HG03460 (cell line): ENCODE data around the gene CCDC68.
"Not testable (repeated sequence)": the region's sequence is repeated elsewhere in the genome, so short reads cannot be mapped to it uniquely, and the experiment has no call there.

Experiments used
- ATAC-seq: cut with Tn5 transposase; IDR thresholded peaks from one replicate; pipeline ENCODE4 v1.9.1; 2021; ENCODE audit not compliant: unreplicated experiment

Gene CCDC68

GRCh38 chr18:54958704-54959625, at the start of gene CCDC68:
CCDC68 (minus strand) TSS chr18:54959461; CDS start chr18:54942791, 16,670 bp downstream.
- no peak for ATAC-seq

GRCh38 chr18:55007602-55008001, 48.3 kb upstream of the CCDC68 start:
- no peak for ATAC-seq

DNA sequence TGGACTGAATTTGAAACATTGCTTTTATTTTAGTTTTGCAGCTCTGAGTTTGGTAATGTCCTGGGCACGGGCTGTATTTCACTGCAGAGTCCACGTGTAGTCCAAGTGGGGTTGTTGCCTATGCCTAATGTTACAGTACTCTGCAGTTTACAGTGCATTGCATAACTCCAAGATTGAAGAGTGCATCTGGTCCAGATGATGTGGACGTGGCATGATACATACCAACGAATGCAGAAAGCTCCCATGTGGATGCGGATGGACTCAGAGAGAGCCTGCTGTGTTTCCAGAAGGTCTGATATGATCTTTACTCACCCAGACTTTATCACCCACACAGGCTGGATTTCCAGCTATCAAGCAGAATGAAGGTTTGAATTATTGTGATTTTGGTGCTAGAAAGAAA, 44.4 kb upstream of the CCDC68 start:
- no peak for ATAC-seq

DNA sequence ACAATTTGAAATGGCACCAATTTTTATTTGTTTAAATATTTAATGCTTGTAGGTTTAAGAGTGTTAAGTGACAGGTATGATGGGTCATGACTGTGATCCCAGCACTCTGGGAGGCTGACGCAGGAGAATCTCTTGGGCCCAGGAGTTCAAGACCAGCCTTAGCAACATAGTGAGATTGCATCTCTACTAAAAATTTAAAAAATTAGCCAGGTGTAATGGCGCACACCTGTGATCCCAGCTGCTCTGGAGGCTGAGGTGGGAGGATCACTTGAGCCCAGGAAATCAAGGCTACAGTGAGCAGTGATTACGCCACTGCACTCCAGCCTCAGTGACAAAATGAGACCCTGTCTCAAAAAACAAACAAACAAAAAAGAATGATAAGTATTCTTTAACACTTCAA, 43.0 kb upstream of the CCDC68 start:
- no peak for ATAC-seq

DNA sequence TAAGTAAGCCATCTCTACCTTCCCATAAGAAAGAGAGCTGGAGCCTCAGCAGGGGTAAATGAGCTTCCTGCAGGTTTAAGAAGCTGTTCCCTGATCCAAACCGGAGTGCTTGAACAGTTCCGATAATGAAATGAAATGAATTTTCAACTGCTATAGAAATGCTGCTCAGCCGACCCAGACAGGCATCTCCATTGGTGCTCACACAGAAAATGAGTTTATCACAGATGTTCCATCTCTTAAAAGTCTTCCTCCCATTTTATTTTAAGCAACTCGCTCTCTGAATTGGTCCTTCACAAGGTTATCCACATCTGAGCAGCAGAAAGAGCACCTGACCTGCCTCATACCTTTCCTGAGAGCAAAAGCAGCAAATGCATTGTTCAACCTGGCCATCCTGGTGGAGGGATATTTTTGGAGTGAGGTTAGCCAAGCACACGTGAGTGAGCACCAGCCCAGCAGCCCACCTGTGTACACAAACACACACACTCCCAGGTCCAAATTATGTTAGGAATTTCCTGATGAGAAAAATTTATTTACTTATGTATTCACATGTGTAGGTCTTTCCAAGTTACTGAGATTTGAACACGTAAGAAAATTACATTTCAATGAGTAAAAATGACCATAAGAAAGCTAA, 42.2 kb upstream of the CCDC68 start:
- no peak for ATAC-seq

DNA sequence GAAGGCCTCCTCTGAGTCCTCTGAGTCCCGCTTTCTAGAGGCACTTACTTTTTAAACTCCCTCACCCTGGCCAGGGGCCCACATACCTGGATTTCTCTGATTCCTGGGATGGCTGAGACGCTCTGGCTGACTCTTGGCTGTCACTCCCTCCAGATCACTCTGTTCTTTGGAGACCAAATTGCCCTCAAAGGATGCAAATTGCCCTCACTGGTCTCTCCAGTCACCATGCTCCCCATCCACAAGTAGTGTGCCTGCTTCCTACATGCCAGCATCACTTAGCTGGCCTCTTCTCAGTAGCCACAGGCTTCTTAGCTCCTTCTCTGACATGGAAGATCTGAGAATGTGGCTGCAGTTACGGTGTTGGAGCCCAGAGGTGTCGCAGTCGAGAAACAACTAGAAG, 41.3 kb upstream of the CCDC68 start:
- ATAC-seq: no peak

DNA sequence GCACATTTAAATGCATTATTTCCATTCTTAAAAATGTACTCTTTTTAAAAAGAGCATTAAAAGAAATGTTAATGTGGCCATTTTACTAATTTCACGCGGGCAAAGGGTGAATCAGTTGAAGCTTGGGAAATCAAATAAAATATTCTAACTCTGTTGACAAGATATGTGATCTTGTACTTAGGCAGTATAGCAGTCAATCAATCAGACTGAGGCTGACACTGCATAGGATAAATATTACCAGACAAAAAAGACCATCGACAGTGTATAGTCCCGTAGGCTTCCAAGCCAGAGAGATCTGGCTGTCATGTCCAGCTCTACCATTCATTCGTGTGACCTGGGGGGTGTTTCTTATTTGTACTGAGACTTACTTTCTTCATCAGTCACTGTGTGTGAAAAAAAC, 39.8 kb upstream of the CCDC68 start:
- ATAC-seq: no peak

DNA sequence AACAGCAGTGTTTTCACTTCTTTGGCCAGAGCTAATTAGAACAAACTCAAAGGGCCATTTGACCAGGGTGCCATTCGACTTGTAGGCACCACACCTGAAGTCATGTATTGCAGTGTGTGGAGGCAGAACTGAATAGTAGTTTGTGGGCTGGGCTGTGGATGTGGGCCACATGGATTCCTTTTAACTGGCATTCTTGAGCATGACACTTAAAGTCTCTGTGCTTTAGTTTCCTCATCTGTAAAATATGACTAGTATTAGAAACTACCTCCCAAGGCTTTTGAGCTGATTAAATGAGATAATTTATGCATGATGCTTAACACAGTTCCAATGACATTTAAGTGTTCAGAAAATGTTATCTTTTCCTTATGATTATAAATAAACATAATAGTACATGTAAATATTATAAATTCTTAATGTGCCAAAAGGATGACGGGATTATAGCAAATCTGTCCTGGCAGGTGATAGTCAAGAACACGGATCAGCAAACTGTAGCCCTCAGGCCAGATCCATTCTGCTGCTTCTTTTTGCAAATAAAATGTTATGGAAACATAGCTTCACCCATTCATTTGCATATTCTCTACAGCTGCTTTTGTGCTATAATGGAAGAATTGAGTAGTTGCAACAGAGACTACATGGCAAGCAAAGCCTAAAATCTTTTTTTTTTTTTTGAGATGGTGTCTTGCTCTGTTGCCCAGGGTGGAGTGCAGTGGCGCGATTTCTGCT, 36.3 kb upstream of the CCDC68 start:
- no peak for ATAC-seq

DNA sequence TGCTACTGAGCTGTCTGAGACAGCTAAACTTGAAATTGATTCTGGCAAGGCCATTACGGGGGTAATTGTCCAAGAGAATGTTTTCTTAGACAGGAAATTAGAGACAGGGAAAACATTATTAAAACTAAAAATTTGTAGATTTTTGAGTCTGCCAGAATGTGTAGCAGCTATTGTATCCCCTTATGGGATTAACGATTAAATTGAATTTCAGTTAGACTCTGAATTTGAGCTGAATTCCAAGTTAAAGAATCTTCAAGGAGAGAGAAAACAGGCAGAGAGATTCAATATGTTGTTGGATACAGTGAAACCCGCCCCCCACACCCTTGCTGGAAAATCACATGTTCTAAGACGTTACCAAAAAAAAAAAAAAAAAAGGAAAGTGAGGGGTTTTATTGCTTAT, 32.7 kb upstream of the CCDC68 start:
- ATAC-seq: no peak

- ATAC-seq: no peak
Observed at GRCh38 chr18:54984908-54985307, 25.6 kb upstream of the CCDC68 start.

DNA sequence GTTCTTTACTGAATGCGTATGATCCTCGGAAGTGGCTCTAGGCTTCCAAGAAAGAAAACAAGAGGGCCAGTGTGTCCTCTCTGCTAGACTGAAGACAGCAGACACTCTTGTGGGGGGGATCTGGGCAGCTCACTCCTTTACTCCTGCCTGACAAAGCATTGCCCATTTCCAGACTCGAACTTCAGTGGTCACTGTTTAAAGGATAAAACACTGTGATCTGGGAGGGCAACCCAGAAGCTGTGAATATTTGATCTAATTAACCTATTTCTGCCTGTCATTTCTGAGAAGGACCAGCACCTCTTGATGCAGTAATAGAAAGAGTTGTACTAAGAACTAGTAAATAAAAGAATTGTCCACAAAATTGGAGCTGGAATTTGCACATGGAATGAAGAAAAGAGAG, 24.5 kb upstream of the CCDC68 start:
- ATAC-seq: no peak

DNA sequence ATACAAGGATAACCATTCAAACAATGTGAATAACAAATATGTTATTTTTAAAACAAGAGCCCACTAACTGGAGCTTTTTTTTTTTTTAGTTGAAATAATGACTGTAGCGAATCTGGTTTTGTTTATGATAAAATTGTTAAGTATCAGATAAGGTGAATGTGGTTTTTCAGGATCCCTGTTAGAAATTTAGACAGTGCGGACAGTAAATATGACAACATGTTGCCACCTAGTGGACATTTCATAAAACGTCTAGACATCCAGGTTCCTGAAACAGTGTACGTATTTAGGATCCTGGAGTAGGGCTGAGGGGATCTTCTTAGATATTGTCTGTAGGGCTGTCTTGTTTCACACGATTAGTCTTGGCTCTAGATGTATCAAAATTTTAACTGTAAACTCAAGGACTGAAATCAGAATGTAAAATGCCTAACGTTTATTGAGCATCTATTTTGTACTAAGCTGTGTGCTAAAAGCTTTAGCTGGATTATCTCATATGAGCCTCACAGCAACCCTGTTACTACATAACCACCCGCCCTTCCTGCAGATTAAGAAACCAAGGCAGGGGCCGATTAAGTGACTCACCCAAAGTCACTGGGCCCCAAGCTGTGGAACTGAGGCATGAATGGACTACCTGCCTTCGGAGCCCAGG, 23.9 kb upstream of the CCDC68 start:
- ATAC-seq: peak; percentile 75

GRCh38 chr18:54981076-54981475, 21.8 kb upstream of the CCDC68 start:
- no peak for ATAC-seq

GRCh38 chr18:54975598-54975997, 16.3 kb upstream of the CCDC68 start:
- ATAC-seq: no peak

DNA sequence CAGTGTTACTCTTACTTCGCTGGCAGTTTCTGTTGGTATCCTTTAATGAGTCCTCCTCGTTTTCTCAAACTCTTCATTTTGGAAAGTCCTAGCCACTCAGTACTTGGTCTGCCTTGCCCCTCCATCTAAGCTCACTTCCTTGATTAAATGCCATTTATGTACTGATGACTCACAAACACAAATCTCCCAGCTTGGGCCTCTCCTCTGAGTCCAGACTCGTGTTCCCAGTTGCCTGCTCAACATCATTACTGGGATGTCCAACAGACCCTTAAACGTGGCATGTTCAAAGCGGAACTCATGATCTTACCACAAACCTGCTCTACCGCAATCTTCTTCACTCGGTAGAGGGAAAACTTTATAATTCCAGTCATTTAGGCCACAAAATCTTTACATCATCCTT, 13.8 kb upstream of the CCDC68 start:
- ATAC-seq: no peak

- ATAC-seq: no peak
Observed at GRCh38 chr18:54968807-54969206, 9.5 kb upstream of the CCDC68 start.

GRCh38 chr18:54968237-54968636, 9.0 kb upstream of the CCDC68 start:
- ATAC-seq: not testable (repeated sequence)

- no peak for ATAC-seq
Observed at GRCh38 chr18:54967786-54968185, 8.5 kb upstream of the CCDC68 start.

DNA sequence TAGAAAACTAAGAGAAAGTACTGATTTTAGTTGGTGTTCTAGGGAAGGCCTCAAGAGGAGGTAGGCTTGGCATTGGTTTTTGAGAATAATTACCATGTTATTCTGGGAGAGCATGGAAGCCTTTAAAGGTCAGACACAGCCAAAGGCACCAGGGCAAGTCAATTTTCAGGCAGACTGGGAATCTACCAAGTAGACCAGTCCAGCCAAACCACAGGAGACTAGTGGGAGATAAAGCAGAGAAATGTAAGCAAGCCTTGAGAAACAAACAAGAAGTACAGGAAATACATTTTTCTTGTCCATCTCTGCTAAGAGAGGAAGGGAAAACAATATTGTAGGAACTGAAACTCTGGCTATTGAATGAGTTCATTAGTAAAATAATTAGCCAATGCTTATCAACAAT, 5.5 kb upstream of the CCDC68 start:
- no peak for ATAC-seq

DNA sequence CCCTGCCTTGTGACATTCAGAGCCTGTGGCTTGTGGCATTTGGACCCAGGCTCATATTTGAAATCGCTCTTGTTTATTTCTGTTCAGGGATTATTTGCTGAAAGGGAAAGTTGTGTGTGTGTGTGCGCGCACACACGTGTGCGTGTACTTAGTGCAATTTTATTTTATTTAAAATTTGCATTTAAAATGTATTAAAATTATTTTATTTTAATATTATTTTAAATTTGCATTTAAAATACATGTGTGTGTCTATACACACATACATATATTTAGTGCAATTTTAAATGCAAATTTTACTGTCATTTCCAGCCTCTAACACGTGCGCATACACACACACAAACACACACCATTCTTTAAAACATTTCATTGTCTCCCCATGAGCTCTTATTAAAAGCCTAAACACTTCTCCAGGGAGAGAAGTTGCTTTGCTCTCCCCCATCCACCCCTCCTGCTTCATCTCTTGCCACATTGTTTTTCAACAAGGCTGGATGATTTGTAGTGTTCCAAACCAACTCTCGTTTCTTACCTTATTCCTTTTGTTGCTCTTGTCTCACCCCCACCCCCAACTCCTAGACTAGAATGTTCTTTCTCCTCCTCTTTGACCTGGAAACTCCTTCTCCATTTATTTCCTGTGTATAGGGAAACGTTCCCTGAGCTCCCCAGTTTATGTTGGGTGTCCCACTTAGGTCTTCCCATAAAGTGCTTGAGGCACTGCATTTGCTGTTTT, 3.8 kb upstream of the CCDC68 start:
- no peak for ATAC-seq

DNA sequence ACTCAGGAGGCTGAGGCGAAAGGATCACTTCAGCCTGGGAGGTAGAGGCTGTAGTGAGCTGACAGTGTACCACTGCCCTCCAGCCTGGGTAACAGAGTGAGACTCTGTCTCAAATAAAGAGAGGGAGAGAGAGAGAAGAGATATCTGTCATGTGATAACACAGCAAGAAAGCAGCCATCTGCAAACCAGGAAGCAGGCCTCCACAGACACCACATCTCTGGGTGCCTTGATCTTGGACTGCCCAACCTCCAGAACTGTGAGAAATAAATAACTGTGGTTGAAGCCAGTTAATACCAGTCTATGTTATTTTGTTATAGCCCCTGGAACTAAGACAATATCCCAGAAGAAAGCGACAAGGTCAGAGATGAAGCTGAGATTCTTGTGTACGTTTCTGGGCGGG, 2.6 kb upstream of the CCDC68 start:
- no peak for ATAC-seq
